ENCODE data around the gene PTPRT.
"Not testable (repeated sequence)": the region's sequence is repeated elsewhere in the genome, so short reads cannot be mapped to it uniquely, and the experiment has no call there.

The PTPRT gene

GRCh38 chr20:43167615-43168014 is 22.1 kb downstream of the PTPRT start:
- Mint-ChIP-seq H3K4me1 (ENCODE audit: low read depth) (no peaks in the 10 kb centered on the region), H3K27me3 (peaks cover 4% of the 10 kb centered on the region), H3K9me3 (peaks cover 3% of the 10 kb centered on the region), H3K27ac (no peak overlapping the region), H3K36me3 (ENCODE audit: low read depth) (no peaks in the 10 kb centered on the region), H3K4me3 (no peak overlapping the region)
- DNase-seq: no peak

- Mint-ChIP-seq H3K36me3 (ENCODE audit: low read depth) (no peaks in the 10 kb centered on the region), H3K27me3 (peaks cover 4% of the 10 kb centered on the region), H3K4me3 (no peak overlapping the region), H3K27ac (no peak overlapping the region), H3K9me3 (peaks cover 3% of the 10 kb centered on the region), H3K4me1 (ENCODE audit: low read depth) (no peaks in the 10 kb centered on the region)
- DNase-seq: no peak
Observed at GRCh38 chr20:43167021-43167420, 22.7 kb downstream of the PTPRT start.

- no peak overlapping the region for H3K4me3 Mint-ChIP-seq
- peaks cover 3% of the 10 kb centered on the region for H3K9me3 Mint-ChIP-seq
- no peaks in the 10 kb centered on the region for H3K36me3 Mint-ChIP-seq (ENCODE audit: low read depth)
- no peak overlapping the region for H3K27ac Mint-ChIP-seq
- H3K4me1 Mint-ChIP-seq (ENCODE audit: low read depth): no peaks in the 10 kb centered on the region
- no peak for DNase-seq
- peaks cover 4% of the 10 kb centered on the region for H3K27me3 Mint-ChIP-seq
Observed at GRCh38 chr20:43165611-43166010, 24.1 kb downstream of the PTPRT start.

GRCh38 chr20:43164736-43165135 is 25.0 kb downstream of the PTPRT start:
- not testable (repeated sequence) for H3K4me3 Mint-ChIP-seq; H3K9me3 Mint-ChIP-seq; H3K4me1 Mint-ChIP-seq (ENCODE audit: low read depth); H3K27me3 Mint-ChIP-seq; DNase-seq; H3K27ac Mint-ChIP-seq; H3K36me3 Mint-ChIP-seq (ENCODE audit: low read depth)

- Mint-ChIP-seq H3K9me3 (peaks cover 3% of the 10 kb centered on the region), H3K4me3 (no peak overlapping the region), H3K27ac (no peak overlapping the region), H3K36me3 (ENCODE audit: low read depth) (no peaks in the 10 kb centered on the region), H3K27me3 (peaks cover 4% of the 10 kb centered on the region), H3K4me1 (ENCODE audit: low read depth) (no peaks in the 10 kb centered on the region)
- DNase-seq: no peak
Observed at GRCh38 chr20:43161716-43162115, 28.0 kb downstream of the PTPRT start.

GRCh38 chr20:43160941-43161340 is 28.8 kb downstream of the PTPRT start:
- H3K4me3 Mint-ChIP-seq: no peak overlapping the region
- peaks cover 3% of the 10 kb centered on the region for H3K9me3 Mint-ChIP-seq
- no peak overlapping the region for H3K27ac Mint-ChIP-seq
- H3K36me3 Mint-ChIP-seq (ENCODE audit: low read depth): no peaks in the 10 kb centered on the region
- no peaks in the 10 kb centered on the region for H3K4me1 Mint-ChIP-seq (ENCODE audit: low read depth)
- H3K27me3 Mint-ChIP-seq: peaks cover 4% of the 10 kb centered on the region
- no peak for DNase-seq

GRCh38 chr20:43159994-43160393 is 29.7 kb downstream of the PTPRT start:
- DNase-seq: no peak
- Mint-ChIP-seq H3K4me1 (ENCODE audit: low read depth) (no peaks in the 10 kb centered on the region), H3K27me3 (no peaks in the 10 kb centered on the region), H3K36me3 (ENCODE audit: low read depth) (no peaks in the 10 kb centered on the region), H3K27ac (no peak overlapping the region), H3K4me3 (no peak overlapping the region), H3K9me3 (no peaks in the 10 kb centered on the region)

- no peak for DNase-seq
- Mint-ChIP-seq H3K9me3 (no peaks in the 10 kb centered on the region), H3K27me3 (peaks cover 2% of the 10 kb centered on the region), H3K4me3 (no peak overlapping the region), H3K4me1 (ENCODE audit: low read depth) (no peaks in the 10 kb centered on the region), H3K27ac (no peak overlapping the region), H3K36me3 (ENCODE audit: low read depth) (no peaks in the 10 kb centered on the region)
Observed at GRCh38 chr20:43155366-43156100, 34.2 kb downstream of the PTPRT start.

- no peak for DNase-seq
- H3K27me3 Mint-ChIP-seq: peaks cover 2% of the 10 kb centered on the region
- no peaks in the 10 kb centered on the region for H3K9me3 Mint-ChIP-seq
- no peak overlapping the region for H3K27ac Mint-ChIP-seq
- no peaks in the 10 kb centered on the region for H3K4me1 Mint-ChIP-seq (ENCODE audit: low read depth)
- no peak overlapping the region for H3K4me3 Mint-ChIP-seq
- H3K36me3 Mint-ChIP-seq (ENCODE audit: low read depth): no peaks in the 10 kb centered on the region
Observed at GRCh38 chr20:43151901-43152300, 37.8 kb downstream of the PTPRT start.

- Mint-ChIP-seq H3K36me3 (ENCODE audit: low read depth) (no peaks in the 10 kb centered on the region), H3K27ac (no peak overlapping the region), H3K4me1 (ENCODE audit: low read depth) (no peaks in the 10 kb centered on the region), H3K4me3 (no peak overlapping the region), H3K27me3 (peaks cover 2% of the 10 kb centered on the region), H3K9me3 (no peaks in the 10 kb centered on the region)
- no peak for DNase-seq
Observed at GRCh38 chr20:43151256-43151655, 38.5 kb downstream of the PTPRT start.

- Mint-ChIP-seq H3K27me3 (peaks cover 2% of the 10 kb centered on the region), H3K4me3 (no peak overlapping the region), H3K4me1 (ENCODE audit: low read depth) (no peaks in the 10 kb centered on the region), H3K27ac (no peak overlapping the region), H3K36me3 (ENCODE audit: low read depth) (no peaks in the 10 kb centered on the region), H3K9me3 (no peaks in the 10 kb centered on the region)
- DNase-seq: no peak
Observed at GRCh38 chr20:43140726-43141125, 49.0 kb downstream of the PTPRT start.

- no peaks in the 10 kb centered on the region for H3K4me1 Mint-ChIP-seq (ENCODE audit: low read depth)
- no peaks in the 10 kb centered on the region for H3K36me3 Mint-ChIP-seq (ENCODE audit: low read depth)
- H3K27me3 Mint-ChIP-seq: no peaks in the 10 kb centered on the region
- no peak overlapping the region for H3K27ac Mint-ChIP-seq
- no peak for DNase-seq
- no peak overlapping the region for H3K4me3 Mint-ChIP-seq
- H3K9me3 Mint-ChIP-seq: no peaks in the 10 kb centered on the region
Observed at GRCh38 chr20:43138061-43138770, 51.5 kb downstream of the PTPRT start.

- no peaks in the 10 kb centered on the region for H3K36me3 Mint-ChIP-seq (ENCODE audit: low read depth)
- no peak overlapping the region for H3K4me3 Mint-ChIP-seq
- no peaks in the 10 kb centered on the region for H3K27me3 Mint-ChIP-seq
- H3K4me1 Mint-ChIP-seq (ENCODE audit: low read depth): no peaks in the 10 kb centered on the region
- no peak overlapping the region for H3K27ac Mint-ChIP-seq
- DNase-seq: no peak
- no peaks in the 10 kb centered on the region for H3K9me3 Mint-ChIP-seq
Observed at GRCh38 chr20:43137160-43137559, 52.5 kb downstream of the PTPRT start.

- Mint-ChIP-seq H3K27me3 (no peaks in the 10 kb centered on the region), H3K9me3 (no peaks in the 10 kb centered on the region)
- DNase-seq: no peak
Observed at GRCh38 chr20:43124241-43124640, 65.5 kb downstream of the PTPRT start.

GRCh38 chr20:43123180-43123579 is 66.5 kb downstream of the PTPRT start:
- no peaks in the 10 kb centered on the region for H3K27me3 Mint-ChIP-seq
- no peak overlapping the region for H3K4me3 Mint-ChIP-seq
- no peaks in the 10 kb centered on the region for H3K36me3 Mint-ChIP-seq (ENCODE audit: low read depth)
- H3K9me3 Mint-ChIP-seq: no peaks in the 10 kb centered on the region
- DNase-seq: no peak
- H3K27ac Mint-ChIP-seq: no peak overlapping the region
- H3K4me1 Mint-ChIP-seq (ENCODE audit: low read depth): no peaks in the 10 kb centered on the region

More at GRCh38 chr20:43124241-43124640, 65.5 kb downstream of the PTPRT start:
- H3K4me1 Mint-ChIP-seq (ENCODE audit: low read depth): no peaks in the 10 kb centered on the region
- no peak overlapping the region for H3K27ac Mint-ChIP-seq
- H3K4me3 Mint-ChIP-seq: no peak overlapping the region
- no peaks in the 10 kb centered on the region for H3K36me3 Mint-ChIP-seq (ENCODE audit: low read depth)

All from activated T-cell treated with anti-CD3 and anti-CD28 coated beads, Interleukin-2, amount 50 U/mL, for 24 hours (primary cell).